ENCODE results near the gene CDS2. TPM values are rescaled to one million over a fixed set of nuclear protein-coding genes. Genes with fewer than 3 reads are reported as not detected.
"Not testable (repeated sequence)": the region's sequence is repeated elsewhere in the genome, so short reads cannot be mapped to it uniquely, and the experiment has no call there.

CDS2 gene
- total and polyA plus RNA-seq, 2 donors: 13.4 to 18.9 TPM

DNA sequence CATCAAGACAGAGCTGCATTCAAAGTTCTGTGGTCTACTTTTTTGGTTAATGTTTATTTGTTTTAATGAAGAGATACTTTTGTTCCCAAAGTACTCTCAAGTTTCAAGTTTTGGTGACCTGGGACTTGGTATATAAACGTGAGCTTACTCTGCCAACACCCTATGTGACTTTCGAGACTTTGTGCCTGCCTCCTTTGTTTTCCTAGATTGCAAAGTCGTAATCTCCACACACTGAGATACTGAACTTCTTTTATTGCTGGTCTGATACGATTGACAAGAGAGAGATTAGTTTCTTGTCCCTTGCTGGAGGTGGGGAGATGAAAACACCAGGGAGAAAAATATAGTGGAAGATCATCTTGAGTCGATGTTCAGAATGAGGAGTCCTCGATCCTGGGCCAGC is 34.9 kb upstream of the CDS2 start:
- Histone ChIP-seq H3K27me3 (ENCODE audit: control insufficient read depth in 2 of 2, insufficient read depth in 1 of 2, low read length in 1 of 2) (no peaks in the 10 kb centered on the region), H3K4me1 (ENCODE audit: control insufficient read depth in 2 of 2, insufficient read depth in 2 of 2, low read length in 2 of 2) (no peaks in the 10 kb centered on the region), H3K9me3 (ENCODE audit: control insufficient read depth in 2 of 2, insufficient read depth in 1 of 2, low read length in 1 of 2) (no peaks in the 10 kb centered on the region), H3K4me3 (ENCODE audit: low read length in 2 of 2) (no peak overlapping the region), H3K27ac (ENCODE audit: low read depth in 1 of 2, low read length in 1 of 2) (no peak overlapping the region), H3K36me3 (ENCODE audit: control insufficient read depth in 2 of 2, insufficient read depth in 2 of 2, low read length in 1 of 2) (peaks cover 3 to 10% of the 10 kb centered on the region in 2 donors)
- 96% methylated on average over 6 of the region's 6 CpGs for WGBS
- no peak for DNase-seq (ENCODE audit: low read depth in 6 of 9, low spot score in 9 of 9)

DNA sequence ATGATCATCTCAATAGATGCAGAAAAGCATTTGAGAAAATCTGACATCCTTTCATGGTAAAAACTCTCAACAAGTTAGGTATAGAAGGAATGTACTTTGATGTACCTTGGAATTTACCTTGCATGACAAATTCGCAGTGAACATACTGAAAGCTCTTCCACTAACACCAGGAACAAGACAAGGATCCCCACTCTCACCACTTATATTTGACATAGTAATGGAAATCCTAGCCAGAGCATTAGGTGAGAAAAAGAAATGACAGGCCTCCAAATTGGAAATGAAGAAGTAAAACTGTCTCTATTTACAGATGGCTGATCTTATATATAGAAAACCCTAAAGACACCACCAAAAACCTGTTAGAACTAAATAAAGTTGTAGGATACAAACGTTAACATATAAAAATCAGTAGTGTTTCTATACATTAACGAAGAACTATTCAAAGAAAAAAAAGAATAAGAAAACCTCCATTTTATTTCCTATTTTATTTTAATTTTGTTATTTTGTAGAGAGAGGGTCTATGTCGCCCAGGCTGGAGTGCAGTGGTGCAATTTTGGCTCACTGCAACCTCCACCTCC is 34.0 kb upstream of the CDS2 start:
- no peaks in the 10 kb centered on the region for H3K4me1 ChIP-seq (ENCODE audit: control insufficient read depth in 2 of 2, insufficient read depth in 2 of 2, low read length in 2 of 2)
- DNase-seq (ENCODE audit: low read depth in 6 of 9, low spot score in 9 of 9): no peak
- no peak overlapping the region for H3K4me3 ChIP-seq (ENCODE audit: low read length in 2 of 2)
- no peaks in the 10 kb centered on the region for H3K27me3 ChIP-seq (ENCODE audit: control insufficient read depth in 2 of 2, insufficient read depth in 1 of 2, low read length in 1 of 2)
- peaks cover 3 to 13% of the 10 kb centered on the region in 2 donors for H3K36me3 ChIP-seq (ENCODE audit: control insufficient read depth in 2 of 2, insufficient read depth in 2 of 2, low read length in 1 of 2)
- no peaks in the 10 kb centered on the region for H3K9me3 ChIP-seq (ENCODE audit: control insufficient read depth in 2 of 2, insufficient read depth in 1 of 2, low read length in 1 of 2)
- WGBS: 79% methylated on average over 4 of the region's 4 CpGs
- H3K27ac ChIP-seq (ENCODE audit: low read depth in 1 of 2, low read length in 1 of 2): no peak overlapping the region

DNA sequence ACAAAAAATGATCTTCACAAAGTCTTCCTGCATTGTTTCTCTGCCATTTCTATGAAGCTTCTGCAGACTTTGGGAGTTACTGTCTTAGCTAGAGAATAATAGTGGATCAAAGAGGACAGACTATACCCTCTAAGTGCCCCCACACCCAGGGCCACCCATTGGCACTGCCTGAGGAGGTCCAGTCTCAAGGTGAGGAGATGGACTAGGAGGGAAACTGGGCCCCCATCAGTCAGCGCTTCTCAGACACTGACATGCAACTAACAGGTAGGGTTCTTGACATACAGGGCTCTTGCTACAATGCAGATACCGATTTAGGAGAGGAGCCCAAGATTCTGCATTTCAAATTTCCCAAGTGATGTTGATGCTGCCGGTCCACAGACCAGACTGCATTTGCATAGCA is 31.4 kb upstream of the CDS2 start:
- Histone ChIP-seq H3K36me3 (ENCODE audit: control insufficient read depth in 2 of 2, insufficient read depth in 2 of 2, low read length in 1 of 2) (peaks cover 8 to 30% of the 10 kb centered on the region in 2 donors), H3K4me3 (ENCODE audit: low read length in 2 of 2) (no peak overlapping the region), H3K27me3 (ENCODE audit: control insufficient read depth in 2 of 2, insufficient read depth in 1 of 2, low read length in 1 of 2) (no peaks in the 10 kb centered on the region), H3K4me1 (ENCODE audit: control insufficient read depth in 2 of 2, insufficient read depth in 2 of 2, low read length in 2 of 2) (no peaks in the 10 kb centered on the region), H3K9me3 (ENCODE audit: control insufficient read depth in 2 of 2, insufficient read depth in 1 of 2, low read length in 1 of 2) (no peaks in the 10 kb centered on the region), H3K27ac (ENCODE audit: low read depth in 1 of 2, low read length in 1 of 2) (no peak overlapping the region)
- DNase-seq (ENCODE audit: low read depth in 6 of 9, low spot score in 9 of 9): no peak
- WGBS: 98% methylated on average over 3 of the region's 3 CpGs

DNA sequence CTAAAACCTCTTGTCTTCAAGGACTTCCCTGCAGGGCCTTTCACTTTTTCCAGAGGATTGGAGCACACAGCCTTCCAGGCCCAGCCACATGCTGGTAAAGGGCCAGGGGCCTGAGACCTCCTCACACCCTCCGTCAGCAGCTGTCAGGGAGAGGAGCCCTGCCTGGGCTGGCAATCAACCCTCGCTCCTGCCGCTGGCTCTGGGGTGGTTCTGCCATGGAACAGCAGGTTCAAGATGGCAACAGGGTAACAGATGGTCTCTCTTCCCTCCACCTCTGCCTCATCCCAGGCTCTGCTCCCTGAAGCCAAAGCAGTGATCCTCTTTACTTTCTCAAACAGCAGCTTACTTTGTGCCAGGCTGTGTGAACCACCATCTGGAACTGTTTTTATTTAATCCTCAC is 30.9 kb upstream of the CDS2 start:
- no peak for DNase-seq (ENCODE audit: low read depth in 6 of 9, low spot score in 9 of 9)

DNA sequence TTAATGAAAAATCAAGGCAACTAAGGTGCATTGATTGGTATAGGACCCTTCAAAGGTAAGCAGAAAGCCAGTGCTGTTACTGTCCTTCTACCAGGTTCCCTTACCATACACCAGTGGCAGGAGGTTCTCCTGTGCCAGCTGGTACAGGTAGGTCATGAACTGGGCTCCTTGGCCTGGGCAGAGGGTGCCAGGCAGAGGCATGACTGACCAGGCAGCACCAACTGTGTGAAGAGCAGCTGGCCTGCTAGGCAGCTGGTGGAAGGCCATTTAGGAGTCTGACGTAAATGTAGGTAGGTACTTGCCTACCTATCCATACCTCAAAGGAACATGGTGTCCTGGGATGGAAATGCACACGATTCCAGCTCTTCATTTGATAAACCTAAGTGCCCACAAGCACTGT is 30.3 kb upstream of the CDS2 start:
- peaks cover 10 to 37% of the 10 kb centered on the region in 2 donors for H3K36me3 ChIP-seq (ENCODE audit: control insufficient read depth in 2 of 2, insufficient read depth in 2 of 2, low read length in 1 of 2)
- no peak overlapping the region for H3K4me3 ChIP-seq (ENCODE audit: low read length in 2 of 2)
- no peaks in the 10 kb centered on the region for H3K27me3 ChIP-seq (ENCODE audit: control insufficient read depth in 2 of 2, insufficient read depth in 1 of 2, low read length in 1 of 2)
- no peaks in the 10 kb centered on the region for H3K4me1 ChIP-seq (ENCODE audit: control insufficient read depth in 2 of 2, insufficient read depth in 2 of 2, low read length in 2 of 2)
- DNase-seq (ENCODE audit: low read depth in 6 of 9, low spot score in 9 of 9): no peak
- no peak overlapping the region for H3K27ac ChIP-seq (ENCODE audit: low read depth in 1 of 2, low read length in 1 of 2)
- no peaks in the 10 kb centered on the region for H3K9me3 ChIP-seq (ENCODE audit: control insufficient read depth in 2 of 2, insufficient read depth in 1 of 2, low read length in 1 of 2)
- WGBS: 98% methylated on average over 2 of the region's 2 CpGs

More for the DNA sequence above, 30.9 kb upstream of the CDS2 start:
- H3K9me3 ChIP-seq (ENCODE audit: control insufficient read depth in 2 of 2, insufficient read depth in 1 of 2, low read length in 1 of 2): no peaks in the 10 kb centered on the region
- peaks cover 8 to 33% of the 10 kb centered on the region in 2 donors for H3K36me3 ChIP-seq (ENCODE audit: control insufficient read depth in 2 of 2, insufficient read depth in 2 of 2, low read length in 1 of 2)
- H3K27me3 ChIP-seq (ENCODE audit: control insufficient read depth in 2 of 2, insufficient read depth in 1 of 2, low read length in 1 of 2): no peaks in the 10 kb centered on the region
- H3K4me1 ChIP-seq (ENCODE audit: control insufficient read depth in 2 of 2, insufficient read depth in 2 of 2, low read length in 2 of 2): no peaks in the 10 kb centered on the region
- 96% methylated on average over 3 of the region's 3 CpGs for WGBS
- no peak overlapping the region for H3K27ac ChIP-seq (ENCODE audit: low read depth in 1 of 2, low read length in 1 of 2)
- no peak overlapping the region for H3K4me3 ChIP-seq (ENCODE audit: low read length in 2 of 2)

DNA sequence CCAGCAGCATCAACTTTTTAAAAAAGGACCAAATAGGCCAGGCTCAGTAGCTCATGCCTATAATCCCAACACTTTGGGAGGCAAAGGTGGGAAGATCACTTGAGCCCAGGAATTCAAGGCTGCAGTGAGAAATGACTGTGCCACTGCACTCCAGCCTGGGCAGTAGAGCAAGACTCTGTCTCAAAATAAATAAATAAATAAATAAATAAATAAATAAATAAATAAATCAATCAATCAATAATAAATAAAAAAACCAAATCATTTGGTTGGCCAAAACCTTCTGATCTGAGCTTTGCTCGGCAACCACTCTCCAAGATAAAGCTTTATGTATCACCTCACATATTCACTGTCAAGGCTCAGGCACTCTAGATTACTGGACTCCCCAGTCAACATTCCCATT is 27.8 kb upstream of the CDS2 start:
- peaks cover 24 to 57% of the 10 kb centered on the region in 2 donors for H3K36me3 ChIP-seq (ENCODE audit: control insufficient read depth in 2 of 2, insufficient read depth in 2 of 2, low read length in 1 of 2)
- not testable (repeated sequence) for H3K27me3 ChIP-seq (ENCODE audit: control insufficient read depth in 2 of 2, insufficient read depth in 1 of 2, low read length in 1 of 2); H3K4me1 ChIP-seq (ENCODE audit: control insufficient read depth in 2 of 2, insufficient read depth in 2 of 2, low read length in 2 of 2); H3K9me3 ChIP-seq (ENCODE audit: control insufficient read depth in 2 of 2, insufficient read depth in 1 of 2, low read length in 1 of 2); DNase-seq (ENCODE audit: low read depth in 6 of 9, low spot score in 9 of 9); H3K27ac ChIP-seq (ENCODE audit: low read depth in 1 of 2, low read length in 1 of 2); H3K4me3 ChIP-seq (ENCODE audit: low read length in 2 of 2)
- 97% methylated on average over 1 of the region's 1 CpG for WGBS

DNA sequence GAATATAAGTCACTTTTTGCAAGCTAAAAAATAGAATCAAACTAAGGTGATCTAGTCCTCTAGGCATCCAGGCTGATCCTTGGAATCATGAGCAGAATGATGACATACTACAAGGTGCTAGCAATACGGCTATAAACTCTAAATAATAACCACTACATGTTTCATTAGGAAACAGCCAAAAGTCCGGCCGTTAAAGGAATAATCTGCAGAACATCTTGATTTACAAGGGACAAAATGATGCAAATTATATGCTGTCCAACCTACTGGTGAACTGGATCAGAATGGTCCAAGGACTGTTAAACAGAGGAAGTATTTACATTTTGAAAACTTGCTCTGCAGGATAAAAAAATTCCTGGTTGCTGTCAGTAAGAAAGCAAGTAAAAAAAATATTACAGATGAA is 26.9 kb upstream of the CDS2 start:
- H3K27me3 ChIP-seq (ENCODE audit: control insufficient read depth in 2 of 2, insufficient read depth in 1 of 2, low read length in 1 of 2); H3K4me3 ChIP-seq (ENCODE audit: low read length in 2 of 2); DNase-seq (ENCODE audit: low read depth in 6 of 9, low spot score in 9 of 9); H3K4me1 ChIP-seq (ENCODE audit: control insufficient read depth in 2 of 2, insufficient read depth in 2 of 2, low read length in 2 of 2); H3K27ac ChIP-seq (ENCODE audit: low read depth in 1 of 2, low read length in 1 of 2); H3K9me3 ChIP-seq (ENCODE audit: control insufficient read depth in 2 of 2, insufficient read depth in 1 of 2, low read length in 1 of 2): not testable (repeated sequence)
- 97% methylated on average over 3 of the region's 3 CpGs for WGBS
- peaks cover 29 to 64% of the 10 kb centered on the region in 2 donors for H3K36me3 ChIP-seq (ENCODE audit: control insufficient read depth in 2 of 2, insufficient read depth in 2 of 2, low read length in 1 of 2)

DNA sequence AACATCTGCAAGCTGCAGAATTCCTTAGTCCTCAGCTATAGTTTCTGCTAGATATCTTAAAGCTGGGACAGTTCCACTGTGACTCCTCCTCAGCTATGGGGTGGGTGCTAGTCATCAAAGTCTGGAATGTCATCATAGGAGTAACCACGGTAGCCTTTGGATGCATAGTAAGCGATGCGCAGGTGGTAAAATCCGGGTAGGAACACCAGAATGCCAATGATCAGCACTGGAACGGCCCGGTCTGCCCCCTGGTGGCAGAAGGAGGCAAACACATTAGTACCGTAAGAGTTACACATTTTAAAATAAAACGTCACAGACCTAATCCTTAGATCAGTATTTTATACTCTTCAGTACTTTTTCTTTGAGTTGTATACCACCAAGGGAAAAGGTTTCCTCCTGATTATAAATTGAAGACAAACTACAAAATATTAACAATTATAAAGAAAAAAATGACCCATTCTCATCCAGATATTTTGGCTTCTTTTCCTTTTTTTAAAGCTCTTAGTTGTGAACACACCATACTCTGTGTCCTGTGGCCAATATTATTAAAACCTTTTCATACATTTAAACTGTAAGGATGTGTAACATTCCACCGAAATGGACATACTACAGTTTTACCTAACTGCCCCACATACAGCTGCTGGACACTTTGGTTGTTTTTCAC is 26.0 kb upstream of the CDS2 start:
- no peaks in the 10 kb centered on the region for H3K27me3 ChIP-seq (ENCODE audit: control insufficient read depth in 2 of 2, insufficient read depth in 1 of 2, low read length in 1 of 2)
- H3K27ac ChIP-seq (ENCODE audit: low read depth in 1 of 2, low read length in 1 of 2): no peak overlapping the region
- 30% methylated on average over 9 of the region's 9 CpGs for WGBS
- H3K4me1 ChIP-seq (ENCODE audit: control insufficient read depth in 2 of 2, insufficient read depth in 2 of 2, low read length in 2 of 2): no peaks in the 10 kb centered on the region
- no peaks in the 10 kb centered on the region for H3K9me3 ChIP-seq (ENCODE audit: control insufficient read depth in 2 of 2, insufficient read depth in 1 of 2, low read length in 1 of 2)
- H3K4me3 ChIP-seq (ENCODE audit: low read length in 2 of 2): no peak overlapping the region
- H3K36me3 ChIP-seq (ENCODE audit: control insufficient read depth in 2 of 2, insufficient read depth in 2 of 2, low read length in 1 of 2): peaks cover 34 to 73% of the 10 kb centered on the region in 2 donors
- DNase-seq (ENCODE audit: low read depth in 6 of 9, low spot score in 9 of 9): peak in 5 of 9 donors; percentile 43 to 68 (median 56)

DNA sequence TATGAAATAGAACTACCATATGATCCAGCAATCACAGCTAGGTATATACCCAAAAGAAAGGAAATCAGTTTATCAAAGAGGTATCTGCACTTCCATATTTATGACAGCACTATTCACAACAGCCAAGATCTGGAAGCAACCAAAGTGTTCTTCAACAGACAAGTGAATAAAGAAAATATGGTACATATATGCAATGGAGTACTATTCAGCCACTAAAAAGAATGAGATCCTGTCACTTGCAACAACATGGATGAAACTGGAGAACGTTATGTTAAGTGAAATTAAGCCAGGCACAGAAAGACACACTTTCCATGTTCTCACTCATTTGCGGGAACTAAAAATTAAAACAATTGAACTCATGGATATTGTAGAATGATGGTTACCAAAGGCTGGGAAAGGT is 22.3 kb upstream of the CDS2 start:
- 96% methylated on average over 2 of the region's 2 CpGs for WGBS

More for the DNA sequence above, 22.3 kb upstream of the CDS2 start:
- Histone ChIP-seq H3K4me1 (ENCODE audit: control insufficient read depth in 2 of 2, insufficient read depth in 2 of 2, low read length in 2 of 2) (no peaks in the 10 kb centered on the region), H3K4me3 (ENCODE audit: low read length in 2 of 2) (no peak overlapping the region), H3K27me3 (ENCODE audit: control insufficient read depth in 2 of 2, insufficient read depth in 1 of 2, low read length in 1 of 2) (no peaks in the 10 kb centered on the region), H3K36me3 (ENCODE audit: control insufficient read depth in 2 of 2, insufficient read depth in 2 of 2, low read length in 1 of 2) (peaks cover 56 to 77% of the 10 kb centered on the region in 2 donors), H3K9me3 (ENCODE audit: control insufficient read depth in 2 of 2, insufficient read depth in 1 of 2, low read length in 1 of 2) (no peaks in the 10 kb centered on the region), H3K27ac (ENCODE audit: low read depth in 1 of 2, low read length in 1 of 2) (no peak overlapping the region)
- DNase-seq (ENCODE audit: low read depth in 6 of 9, low spot score in 9 of 9): no peak
